Transverse colon (tissue), 4 donors: ENCODE data around the gene PTGFRN. TPM values are rescaled to one million over a fixed set of nuclear protein-coding genes. Genes with fewer than 3 reads are reported as not detected.

Experiments
- DNase-seq: peaks from one replicate; pipeline ENCODE4 v3.0.0-alpha.2; 2019
- H3K27ac ChIP-seq, 4 donors: fragments of 200-600 bp; sonication (generic); 2 replicates each; pipeline ENCODE4 v1.5.1; 2016 to 2018; ENCODE audit warnings: inconsistent platforms in 4 of 4
- H3K27me3 ChIP-seq: fragments of 200-600 bp; sonication (generic); 2 replicates; pipeline ENCODE4 v1.5.1; 2017; ENCODE audit warnings: inconsistent platforms
- H3K36me3 ChIP-seq, 4 donors: fragments of 200-600 bp; sonication (generic); 2 replicates each; pipeline ENCODE4 v1.5.1; 2017 to 2019; ENCODE audit warnings: inconsistent platforms in 4 of 4
- H3K4me1 ChIP-seq, 4 donors: fragments of 200-600 bp; sonication (generic); 2 replicates each; pipeline ENCODE4 v1.5.1; 2017 to 2020; ENCODE audit warnings: inconsistent platforms in 4 of 4
- H3K4me3 ChIP-seq, 4 donors: fragments of 200-600 bp; sonication (generic); 1 replicate in 1 of 4; 2 replicates in 3 of 4; pipeline versions ENCODE4 v1.5.1 to v1.6.1; 2017 to 2019; ENCODE audit warnings: inconsistent platforms in 4 of 4
- H3K9me3 ChIP-seq, 2 donors: fragments of 200-600 bp; sonication (generic); 2 replicates each; pipeline ENCODE4 v1.5.1; 2017 to 2019; ENCODE audit warnings: inconsistent platforms in 2 of 2
- EP300 ChIP-seq: sonication (generic); formaldehyde crosslinking; IDR thresholded peaks from one replicate; pipeline ENCODE4 v1.6.1; 2017; ENCODE audit warnings: antibody characterized with exemption, low read depth
- POLR2A ChIP-seq: fragments of 450-650 bp; IDR thresholded peaks from one replicate; pipeline ENCODE4 v1.6.1; 2016; ENCODE audit warnings: antibody characterized with exemption, mild to moderate bottlenecking, moderate library complexity
- POLR2AphosphoS5 ChIP-seq, 3 donors: sonication (generic); formaldehyde crosslinking; IDR thresholded peaks; one replicate each; pipeline ENCODE4 v1.6.1; 2016; ENCODE audit warnings: antibody characterized with exemption in 3 of 3
- WGBS, 2 donors: methylation state at CpG; one replicate each; pipeline ENCODE4 v1.1.5; 2018; ENCODE audit warnings: low coverage in 1 of 2; 5-methylcytosine and 5-hydroxymethylcytosine counted together
- in situ Hi-C, 4 donors: fragments of 200-750 bp; cut with MboI; loops; one replicate each; pipeline versions ENCODE4 v1.15.0 to v1.15.1; 2017; ENCODE audit warnings: low sequenced_read_pairs in 3 of 4, low pct_ligation_motif_present in 1 of 4, low pct_unique_long_range_greater_than_20kb in 1 of 4
- intact Hi-C: fragments of 100-400 bp; cut with DNase I; formaldehyde crosslinking; loops from one replicate; pipeline ENCODE4 v1.15.1; 2023; ENCODE audit warnings: low total_unique reads
- total RNA-seq, 4 donors: library from RNA; depleted of rRNA; stranded (reverse); fragments of >200 nt; gene quantifications; one replicate each; pipeline ENCODE4 v1.1.0, GENCODE V29; 2016
- TF ChIP-seq, protein P1 (sequence below), 5 experiments: fragments of 200-600 bp in 3 of 5; fragments of 450-650 bp in 2 of 5; sonication (generic) in 3 of 5; IDR thresholded peaks; 1 replicate in 2 of 5; 2 replicates in 3 of 5; pipeline ENCODE4 v1.5.1; 2016 to 2017; ENCODE audit warnings: antibody characterized with exemption in 5 of 5, inconsistent platforms in 3 of 5, mild to moderate bottlenecking in 2 of 5, moderate library complexity in 1 of 5

Gene PTGFRN
- total RNA-seq, 4 donors from 2014 or later, result 39.6 to 98.9 (median 73.9) TPM

DNA sequence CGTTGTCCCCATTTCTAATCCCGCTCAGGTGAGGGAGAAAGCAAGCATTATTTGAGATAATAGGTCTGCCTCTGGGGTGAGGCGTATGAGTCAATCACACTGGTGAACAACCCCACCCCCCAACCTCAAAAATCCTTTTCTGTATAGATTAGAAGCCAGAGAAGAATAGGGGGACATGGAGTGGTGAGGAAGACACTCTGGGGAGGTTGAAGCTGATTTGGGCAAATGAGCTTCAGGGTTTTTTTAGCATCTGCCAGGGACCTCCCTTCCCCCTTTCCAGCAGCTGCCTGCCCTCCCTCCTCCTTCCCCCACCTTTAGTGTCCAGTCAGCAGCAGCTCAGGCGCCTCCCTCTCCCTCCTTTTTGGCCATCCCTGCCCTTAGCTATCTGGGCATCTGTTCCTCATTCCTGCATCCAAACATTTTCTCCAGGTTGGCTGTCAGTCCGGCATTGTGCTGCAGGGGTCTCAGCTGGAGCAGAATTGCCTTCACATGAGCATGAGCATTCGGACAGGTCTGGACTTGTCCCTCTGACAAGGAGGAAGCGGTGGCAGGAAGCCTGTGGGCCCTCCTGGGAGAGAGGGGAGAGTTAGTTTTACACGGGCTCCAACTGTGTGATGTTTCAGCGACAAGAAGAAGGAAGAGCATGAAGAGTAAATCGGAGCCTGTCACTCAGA lies 30.8 kb upstream of the PTGFRN start:
- Histone ChIP-seq H3K27me3 (no peaks in the 10 kb centered on the region), H3K4me1 (peaks cover 7 to 23% (median 11%) of the 10 kb centered on the region in 4 donors), H3K27ac (peak overlapping the region; percentile 47 to 65 (median 52)), H3K9me3 (no peaks in the 10 kb centered on the region), H3K36me3 (no peaks in the 10 kb centered on the region), H3K4me3 (peak overlapping the region in 1 of 4 donors; percentile 30)
- DNase-seq, result no peak
- TF ChIP-seq EP300 (no peak), POLR2AphosphoS5 (IDR thresholded peaks at IDR 0.05) (no peak), POLR2A (no peak)
- TF ChIP-seq, protein P1, sequence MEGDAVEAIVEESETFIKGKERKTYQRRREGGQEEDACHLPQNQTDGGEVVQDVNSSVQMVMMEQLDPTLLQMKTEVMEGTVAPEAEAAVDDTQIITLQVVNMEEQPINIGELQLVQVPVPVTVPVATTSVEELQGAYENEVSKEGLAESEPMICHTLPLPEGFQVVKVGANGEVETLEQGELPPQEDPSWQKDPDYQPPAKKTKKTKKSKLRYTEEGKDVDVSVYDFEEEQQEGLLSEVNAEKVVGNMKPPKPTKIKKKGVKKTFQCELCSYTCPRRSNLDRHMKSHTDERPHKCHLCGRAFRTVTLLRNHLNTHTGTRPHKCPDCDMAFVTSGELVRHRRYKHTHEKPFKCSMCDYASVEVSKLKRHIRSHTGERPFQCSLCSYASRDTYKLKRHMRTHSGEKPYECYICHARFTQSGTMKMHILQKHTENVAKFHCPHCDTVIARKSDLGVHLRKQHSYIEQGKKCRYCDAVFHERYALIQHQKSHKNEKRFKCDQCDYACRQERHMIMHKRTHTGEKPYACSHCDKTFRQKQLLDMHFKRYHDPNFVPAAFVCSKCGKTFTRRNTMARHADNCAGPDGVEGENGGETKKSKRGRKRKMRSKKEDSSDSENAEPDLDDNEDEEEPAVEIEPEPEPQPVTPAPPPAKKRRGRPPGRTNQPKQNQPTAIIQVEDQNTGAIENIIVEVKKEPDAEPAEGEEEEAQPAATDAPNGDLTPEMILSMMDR (IDR thresholded peaks at IDR 0.05), result no peak
- intact Hi-C loops, result no loop called here
- 57 to 58% methylated on average over 6 to 10 of the region's 10 CpGs for WGBS, 2 donors
- in situ Hi-C loops, result no loop called here

DNA sequence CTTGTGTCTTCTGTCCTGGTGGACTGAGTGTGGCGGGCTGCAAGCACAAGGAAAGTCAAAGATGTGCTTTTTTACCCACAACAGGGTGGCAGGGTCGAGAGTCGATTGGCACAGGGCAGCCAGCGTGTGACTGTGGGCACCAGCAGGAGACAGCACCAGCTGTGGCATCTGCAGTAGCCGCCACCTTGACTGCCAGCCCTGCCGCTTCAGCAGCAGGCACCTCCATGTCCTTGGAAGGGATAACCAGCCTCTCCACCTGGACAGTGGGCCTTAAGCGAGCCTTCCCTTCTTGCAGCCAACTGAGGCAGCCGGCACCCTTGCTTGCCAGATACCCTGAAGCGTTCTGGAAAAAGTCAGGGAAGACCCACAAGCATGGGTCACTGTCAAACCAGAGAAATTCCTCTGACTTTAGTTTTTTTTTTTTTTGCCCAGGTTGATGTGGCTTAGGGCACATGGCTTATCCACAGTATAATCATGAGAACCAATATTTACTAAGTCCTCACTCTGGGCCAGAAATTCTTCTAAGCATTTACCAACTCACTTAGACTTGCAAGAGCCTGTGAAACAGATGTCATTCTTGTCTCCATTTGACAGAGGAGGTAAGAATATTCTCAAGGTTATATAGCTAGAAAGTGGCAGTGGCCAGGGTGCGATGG lies 30.1 kb upstream of the PTGFRN start:
- Histone ChIP-seq H3K27ac (peak overlapping the region; percentile 47 to 65 (median 52)), H3K4me1 (peaks cover 7 to 23% (median 11%) of the 10 kb centered on the region in 4 donors), H3K36me3 (no peaks in the 10 kb centered on the region), H3K9me3 (no peaks in the 10 kb centered on the region), H3K27me3 (no peaks in the 10 kb centered on the region), H3K4me3 (no peak overlapping the region)
- DNase-seq, result no peak
- in situ Hi-C loops, result no loop called here
- no peak for TF ChIP-seq EP300
- TF ChIP-seq POLR2AphosphoS5 (IDR thresholded peaks at IDR 0.05), result no peak
- intact Hi-C loops, result no loop called here
- 90 to 91% methylated on average over 2 to 10 of the region's 10 CpGs for WGBS, 2 donors

DNA sequence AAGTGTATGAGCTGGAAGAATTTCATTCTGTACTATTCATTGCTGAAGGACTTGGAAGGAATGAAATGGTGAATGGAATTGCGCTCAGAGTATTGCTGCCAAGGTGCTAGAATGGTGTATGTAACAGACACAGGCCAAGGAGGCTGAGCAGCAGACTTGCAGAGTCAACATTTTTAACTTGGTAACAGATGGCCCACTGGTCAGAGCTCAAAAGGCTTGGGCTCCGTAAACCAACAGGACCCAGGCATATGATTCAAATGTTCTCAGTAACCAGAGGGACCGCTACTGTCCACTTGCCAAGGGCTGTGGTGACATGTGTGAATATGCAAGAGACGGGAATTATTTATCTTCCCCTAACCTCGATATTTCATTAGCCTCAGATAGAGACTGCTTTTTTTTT lies 28.8 kb upstream of the PTGFRN start:
- Histone ChIP-seq H3K27me3 (no peaks in the 10 kb centered on the region), H3K36me3 (no peaks in the 10 kb centered on the region), H3K4me3 (no peak overlapping the region), H3K4me1 (peaks cover 7 to 23% (median 11%) of the 10 kb centered on the region in 4 donors), H3K27ac (peak overlapping the region in 2 of 4 donors; percentile 50 to 63), H3K9me3 (no peaks in the 10 kb centered on the region)
- TF ChIP-seq POLR2A, result no peak
- no peak for TF ChIP-seq EP300
- TF ChIP-seq, protein P1 (IDR thresholded peaks at IDR 0.05), result no peak
- TF ChIP-seq POLR2AphosphoS5 (IDR thresholded peaks at IDR 0.05), result no peak
- in situ Hi-C loops (no loop called here), intact Hi-C loops (no loop called here)
- DNase-seq, result no peak
- 80 to 86% methylated on average over 3 to 5 of the region's 5 CpGs for WGBS, 2 donors

DNA sequence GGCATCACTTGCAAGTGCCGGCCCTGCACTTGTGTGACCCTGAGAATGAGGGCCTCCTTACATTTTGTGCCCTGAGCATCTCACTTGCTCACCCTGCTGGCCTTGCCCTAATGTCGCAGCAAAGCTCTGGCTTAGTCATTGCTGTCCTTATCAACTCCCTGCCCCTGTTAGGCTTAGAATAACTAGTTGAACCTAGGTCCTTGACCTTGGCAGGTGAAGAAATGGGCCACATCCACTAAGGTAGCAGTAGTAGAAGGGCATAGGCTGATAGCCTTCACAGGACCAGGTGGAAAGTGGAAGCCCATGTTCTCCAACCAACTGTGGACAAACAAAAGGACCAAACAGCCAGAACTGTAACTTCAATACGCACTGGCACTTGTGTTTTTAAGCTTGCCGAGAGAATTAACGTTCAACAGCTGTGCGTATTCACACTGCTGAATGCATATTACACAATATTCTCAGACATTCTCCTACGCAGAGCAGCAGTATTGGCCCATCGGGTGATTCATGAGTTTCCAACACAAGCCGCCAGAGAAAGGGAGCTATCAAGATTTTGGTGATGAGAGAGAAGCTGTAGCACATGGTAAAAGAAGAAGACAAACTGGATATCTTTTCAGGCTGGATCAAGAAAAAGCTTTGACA lies 27.7 kb upstream of the PTGFRN start:
- Histone ChIP-seq H3K36me3 (no peaks in the 10 kb centered on the region), H3K4me1 (peaks cover 7 to 22% (median 11%) of the 10 kb centered on the region in 4 donors), H3K27ac (peak overlapping the region; percentile 41 to 63 (median 56)), H3K4me3 (no peak overlapping the region), H3K9me3 (no peaks in the 10 kb centered on the region), H3K27me3 (no peaks in the 10 kb centered on the region)
- intact Hi-C loops, result no loop called here
- WGBS, 2 donors, result 64 to 82% methylated on average over 2 to 9 of the region's 9 CpGs
- TF ChIP-seq POLR2AphosphoS5 (IDR thresholded peaks at IDR 0.05) (peak; percentile 43 to 69 (median 61)), POLR2A (no peak)
- TF ChIP-seq, protein P1 (IDR thresholded peaks at IDR 0.05), result peak in 4 of 5 experiments; percentile 16 to 39 (median 26)
- in situ Hi-C loops, result no loop called here
- peak; percentile 30 for DNase-seq
